Stimulated activated naive CD8-positive, alpha-beta T cell treated with anti-CD3 and anti-CD28 coated beads, Interleukin-15, Interleukin-2, amounts not matched to agents 100 U/mL and 50 U/mL, for 24 hours (primary cell): ENCODE results near the gene STRADA.
"Not testable (repeated sequence)": the region's sequence is repeated elsewhere in the genome, so short reads cannot be mapped to it uniquely, and the experiment has no call there.

Experiments used
- ATAC-seq: fragments of 150-1000 bp; cut with Tn5 transposase; one replicate; pipeline ENCODE4 v1.10.0; 2021
- DNase-seq: peaks from one replicate; pipeline ENCODE4 v3.0.0; 2021

STRADA gene

DNA sequence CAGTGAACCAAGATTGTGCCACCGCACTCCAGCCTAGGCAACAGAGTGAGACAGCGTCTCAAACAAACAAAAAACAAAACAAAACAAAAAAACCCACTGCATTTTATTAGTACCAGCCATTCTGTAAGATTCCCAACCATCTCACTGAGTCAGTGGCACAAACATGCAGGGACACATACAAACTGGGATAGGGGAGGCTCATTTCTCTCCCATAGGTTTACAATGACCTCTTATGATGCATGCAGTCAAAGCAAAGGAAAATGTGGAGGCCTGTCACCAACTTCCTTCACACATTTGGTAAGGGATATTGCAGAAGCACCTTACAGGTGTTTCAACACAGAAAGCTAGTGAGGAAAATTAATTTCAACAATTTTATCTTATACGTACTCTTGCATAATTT is 12.4 kb upstream of the STRADA start:
- DNase-seq (no peak), ATAC-seq (no peak)

GRCh38 chr17:63753215-63753614 is 11.6 kb upstream of the STRADA start:
- DNase-seq (no peak), ATAC-seq (no peak)

DNA sequence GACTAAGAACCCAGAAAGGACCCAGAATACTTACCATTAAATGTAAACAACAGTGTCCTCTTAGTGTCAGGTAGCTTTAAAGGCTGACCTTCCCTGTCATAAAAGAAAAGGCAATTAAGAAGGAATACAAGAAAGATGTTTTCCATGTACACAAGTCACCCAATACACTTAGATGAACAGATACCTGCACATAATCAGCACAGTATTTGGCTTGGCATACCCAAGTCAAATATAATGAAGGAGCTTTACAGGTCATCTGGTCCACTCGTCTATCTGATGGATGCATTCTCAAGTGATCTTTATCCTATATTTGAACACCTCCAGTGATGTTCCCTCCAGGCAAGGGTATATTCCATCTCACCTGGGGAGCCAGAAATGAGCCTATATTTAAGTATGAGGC is 11.1 kb upstream of the STRADA start:
- DNase-seq (no peak), ATAC-seq (no peak)

- DNase-seq, result no peak
- no peak for ATAC-seq
Observed at GRCh38 chr17:63751806-63752205, 10.2 kb upstream of the STRADA start.

DNA sequence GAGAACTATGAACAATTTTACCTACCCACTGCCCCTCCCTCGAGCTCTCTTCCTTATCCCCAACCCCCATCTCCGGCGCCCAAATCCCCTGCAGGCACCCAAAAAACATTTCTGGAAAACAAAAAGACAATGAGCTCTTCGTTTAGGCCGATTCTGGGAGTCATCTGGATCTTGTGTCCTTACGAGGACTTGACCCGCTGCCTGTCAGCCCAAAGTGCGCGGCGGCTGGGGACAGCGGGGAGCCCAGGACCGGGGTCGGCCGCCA is 524 bp downstream of the STRADA start:
- no peak for DNase-seq
- no peak for ATAC-seq

DNA sequence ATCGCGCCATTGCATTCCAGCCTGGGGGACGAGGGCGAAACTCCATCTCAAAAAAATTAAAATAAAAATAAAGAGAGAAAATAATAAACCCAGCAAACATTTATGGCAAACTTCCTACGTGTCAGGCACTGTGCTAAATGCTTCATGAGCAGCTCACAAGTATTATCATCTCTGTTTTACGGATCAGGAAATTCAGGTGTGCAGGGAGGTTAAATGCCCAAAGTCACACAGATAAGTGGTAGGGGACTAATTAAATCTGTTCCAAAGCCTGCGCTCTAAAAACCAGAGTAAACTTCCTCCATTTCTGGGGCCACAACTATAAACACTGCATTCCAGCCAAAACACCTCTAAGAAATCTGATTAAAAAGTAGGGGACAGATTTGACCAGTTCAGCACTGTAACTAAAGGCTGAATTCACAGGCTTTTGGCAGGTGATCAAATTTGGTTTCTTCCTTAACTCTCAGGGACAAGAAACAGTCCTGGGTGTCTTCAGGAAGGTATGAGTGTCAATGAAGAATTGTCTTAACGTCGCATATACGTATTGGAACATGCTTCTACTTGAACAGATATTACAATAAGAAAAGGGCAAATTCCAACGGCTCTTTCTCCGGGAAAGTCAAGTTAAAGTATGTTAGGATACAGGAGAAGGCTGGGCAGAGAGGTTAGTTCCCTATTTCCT is 996 bp downstream of the STRADA start:
- DNase-seq (no peak), ATAC-seq (no peak)

- ATAC-seq (no peak), DNase-seq (no peak)
Observed at GRCh38 chr17:63735691-63736090, 5.9 kb downstream of the STRADA start.

GRCh38 chr17:63722403-63722802 is 19.2 kb downstream of the STRADA start:
- DNase-seq, result no peak
- no peak for ATAC-seq

- not testable (repeated sequence) for ATAC-seq, DNase-seq
Observed at GRCh38 chr17:63720194-63720593, 21.4 kb downstream of the STRADA start.

DNA sequence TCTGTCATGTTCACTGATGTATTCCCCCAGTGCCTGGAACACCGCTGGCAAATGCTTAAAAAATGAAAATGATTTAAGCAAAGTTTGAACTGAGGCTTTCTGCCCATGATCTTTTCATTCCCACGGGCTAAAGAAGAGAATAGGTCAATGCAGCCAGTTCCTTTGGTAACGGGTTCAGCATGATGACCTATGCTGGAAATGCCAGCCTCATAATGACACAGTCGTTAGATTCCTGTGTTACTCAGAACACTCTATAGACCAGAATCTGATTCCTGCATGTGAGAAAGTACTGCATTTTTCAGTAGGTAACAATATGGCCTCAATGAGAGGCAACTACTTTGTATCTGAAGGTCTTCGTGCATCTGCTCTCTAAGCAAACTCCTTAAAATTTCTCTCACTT is 22.6 kb downstream of the STRADA start:
- ATAC-seq (no peak), DNase-seq (no peak)

DNA sequence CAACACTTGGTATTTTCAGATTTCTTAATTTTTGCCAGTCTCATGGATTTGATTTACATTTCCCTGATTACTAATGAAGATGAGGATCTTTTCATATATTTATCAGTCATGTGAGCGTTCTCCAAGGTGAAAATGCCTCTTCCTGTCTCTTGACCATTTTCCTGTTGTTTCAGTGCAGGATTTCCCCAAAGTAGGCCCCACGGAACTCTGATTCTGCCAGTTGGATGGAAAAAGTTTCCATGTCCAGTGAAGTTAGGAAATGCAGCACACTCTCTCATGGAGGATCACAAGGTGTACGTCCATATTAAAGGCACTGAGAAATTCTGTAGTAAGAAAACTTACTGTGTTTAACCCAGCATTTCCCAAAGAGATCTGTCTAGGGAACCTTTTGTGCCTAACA is 25.2 kb downstream of the STRADA start:
- DNase-seq (no peak), ATAC-seq (no peak)

GRCh38 chr17:63714550-63715277 is 26.9 kb downstream of the STRADA start:
- DNase-seq, result no peak
- no peak for ATAC-seq

DNA sequence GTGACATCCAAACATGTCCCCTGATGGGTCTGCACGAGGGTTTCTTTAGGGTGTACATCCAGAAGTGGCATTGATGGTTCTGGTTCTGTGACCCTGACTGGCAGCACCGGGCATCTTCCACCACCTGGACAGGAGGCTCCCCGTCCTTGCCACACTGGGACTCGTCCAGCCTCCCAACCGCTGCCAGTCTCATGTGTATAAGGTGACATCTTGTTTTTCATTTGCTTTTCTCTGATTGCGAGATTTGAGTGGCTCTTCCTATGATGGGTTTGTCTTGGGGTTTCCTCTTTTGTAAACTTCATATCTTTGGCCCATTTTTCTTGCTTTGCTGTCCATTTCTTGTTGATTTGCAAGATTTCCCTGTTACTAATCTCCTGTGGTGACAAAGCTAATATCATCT is 32.5 kb downstream of the STRADA start:
- DNase-seq, result no peak
- ATAC-seq, result no peak

GRCh38 chr17:63707151-63707550 is 34.4 kb downstream of the STRADA start:
- ATAC-seq (no peak), DNase-seq (no peak)

DNA sequence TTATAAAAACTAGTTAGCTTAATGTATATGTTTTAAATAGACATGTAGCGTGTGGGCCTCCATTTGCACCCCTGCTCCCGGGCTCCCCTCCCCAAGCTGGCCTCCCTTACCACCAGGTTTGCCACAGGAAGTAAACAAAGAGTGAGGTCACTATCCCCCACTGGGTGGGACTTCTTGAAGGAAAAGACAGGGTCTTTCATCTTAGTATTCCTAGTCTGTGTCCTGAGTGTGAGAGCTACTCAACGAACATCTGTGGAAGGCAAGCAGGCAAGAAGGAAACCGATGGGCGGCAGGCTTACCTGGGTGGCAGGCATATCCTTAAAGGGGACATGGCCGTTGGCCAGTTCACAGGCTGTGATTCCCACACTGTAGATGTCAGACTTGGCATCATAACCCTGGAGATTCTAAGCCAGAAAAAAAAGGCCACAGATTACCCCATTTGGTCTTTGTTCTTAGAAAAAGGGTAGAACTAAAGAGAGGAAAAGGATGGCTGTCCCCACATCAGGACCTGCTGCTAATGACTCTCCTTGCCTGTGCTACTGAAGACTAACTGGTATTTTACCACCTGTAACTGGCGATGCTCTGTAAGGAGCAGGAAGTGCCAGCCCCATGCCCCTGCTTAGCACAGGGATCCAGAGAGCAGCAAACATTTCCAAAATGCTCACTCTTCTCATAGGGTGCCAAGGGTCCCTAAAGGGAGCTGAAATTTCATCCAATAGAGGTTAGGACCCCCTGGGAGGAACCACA is 35.1 kb downstream of the STRADA start:
- no peak for DNase-seq
- no peak for ATAC-seq

- no peak for DNase-seq
- no peak for ATAC-seq
Observed at GRCh38 chr17:63705657-63706056, 35.9 kb downstream of the STRADA start.

GRCh38 chr17:63704836-63705235 is 36.8 kb downstream of the STRADA start:
- DNase-seq (no peak), ATAC-seq (no peak)

DNA sequence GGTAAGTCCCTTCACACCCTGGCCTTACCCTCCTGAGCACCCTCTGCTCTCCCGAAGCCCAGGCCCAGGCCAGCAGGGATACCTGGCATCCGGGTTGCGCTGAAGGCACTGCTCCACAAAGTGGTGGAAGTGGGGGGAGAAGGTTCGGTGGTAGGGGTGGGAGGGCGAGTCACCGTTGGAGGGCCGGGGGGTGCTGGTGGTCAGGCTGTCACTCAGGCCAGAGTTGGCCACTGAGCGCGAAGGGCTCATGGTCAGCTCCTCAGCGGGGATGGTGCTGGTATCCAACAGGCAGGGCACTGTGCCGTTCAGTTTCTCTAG is 37.4 kb downstream of the STRADA start:
- DNase-seq, result no peak
- ATAC-seq, result no peak

- no peak for ATAC-seq
- DNase-seq, result no peak
Observed at GRCh38 chr17:63703556-63704258, 37.9 kb downstream of the STRADA start.

DNA sequence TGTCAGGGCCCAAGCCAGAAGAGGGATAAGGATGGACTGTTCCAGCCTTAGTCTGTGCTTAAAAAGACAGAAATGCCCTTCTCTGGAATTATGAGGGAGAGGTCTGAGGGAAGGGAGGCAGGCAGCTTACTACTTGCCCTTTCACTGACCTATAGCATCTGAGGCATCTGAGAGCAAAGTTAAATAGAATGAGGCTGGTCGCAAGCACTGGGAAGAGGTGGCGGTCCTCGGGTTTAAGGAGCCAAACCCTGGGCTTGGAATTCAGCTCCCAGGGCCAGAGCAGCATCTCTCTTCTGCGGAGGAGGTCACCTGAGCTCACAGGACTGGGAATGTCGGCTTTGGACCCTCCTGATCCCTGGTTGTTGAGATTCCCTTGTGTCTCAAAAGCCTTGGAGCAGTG is 38.6 kb downstream of the STRADA start:
- no peak for DNase-seq
- no peak for ATAC-seq

DNA sequence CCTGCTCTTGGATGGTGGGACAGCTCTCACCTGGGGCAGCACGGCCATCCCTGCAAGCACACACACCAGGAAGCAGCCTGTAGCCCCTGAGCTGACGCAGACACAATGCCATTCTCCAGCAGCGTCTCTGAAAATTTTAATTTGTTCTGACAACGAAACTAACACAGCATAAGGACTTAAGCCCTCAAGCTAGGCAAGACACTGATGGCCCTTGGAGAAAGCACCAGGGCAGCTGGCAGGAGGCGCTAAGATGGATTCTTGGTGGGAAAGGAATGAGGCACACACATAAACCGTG is 38.9 kb downstream of the STRADA start:
- ATAC-seq, result no peak

DNA sequence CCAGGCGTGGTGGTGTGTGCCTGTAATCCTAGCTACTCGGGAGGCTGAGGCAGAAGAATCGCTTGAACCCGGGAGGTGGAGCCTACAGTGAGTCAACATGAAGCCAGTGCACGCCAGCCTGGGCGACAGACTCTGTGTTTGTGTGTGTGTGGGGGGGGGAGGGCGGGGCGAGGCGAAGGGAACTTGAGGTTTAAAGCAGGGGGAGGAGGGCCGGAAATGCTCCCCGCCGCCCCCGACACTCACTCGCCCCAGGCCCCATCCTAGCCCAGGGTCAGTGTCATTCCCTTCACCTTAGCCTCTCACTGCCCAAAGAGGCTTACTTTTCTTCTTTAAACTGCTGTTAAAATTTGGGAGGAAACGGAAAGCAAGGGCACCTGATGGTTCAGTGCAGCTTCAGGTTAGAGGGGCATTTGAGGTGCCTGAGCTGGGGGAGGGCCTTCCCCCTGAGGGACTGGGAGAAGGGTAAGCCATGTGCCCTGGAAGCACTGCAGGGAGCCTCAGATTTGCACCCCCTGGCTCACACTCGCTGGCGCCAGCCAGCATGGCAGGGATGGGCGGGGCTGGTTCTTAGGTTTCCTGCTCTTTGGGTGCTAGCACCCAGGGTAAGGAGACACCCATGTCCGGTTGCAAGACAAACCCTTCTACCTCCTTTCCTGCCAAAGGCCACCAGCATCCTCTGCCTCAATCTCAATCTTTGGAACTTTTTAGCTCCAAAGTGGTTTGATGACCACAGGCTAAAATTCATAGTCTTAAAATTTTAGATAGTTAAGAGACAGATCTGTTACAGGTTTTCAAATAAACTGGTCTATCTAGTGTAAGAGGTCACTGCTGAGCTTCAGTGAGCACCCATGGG is 39.5 kb downstream of the STRADA start:
- DNase-seq (peak; percentile 77), ATAC-seq (peak; percentile 12)

More for the DNA sequence above, 38.9 kb downstream of the STRADA start:
- no peak for DNase-seq

- DNase-seq (no peak), ATAC-seq (no peak)
Observed at GRCh38 chr17:63701456-63701820, 40.2 kb downstream of the STRADA start.
